GM12892 (cell line): ENCODE data around the gene YIF1B.

ENCODE experiments used
- POLR2A ChIP-seq: IDR thresholded peaks from 2 replicates; pipeline ENCODE4 v1.6.1; 2011; ENCODE audit warnings: low read depth, low read length, control low read depth
- POLR2AphosphoS5 ChIP-seq: IDR thresholded peaks from 2 replicates; pipeline ENCODE4 v1.6.1; 2011; ENCODE audit warnings: low read depth, low read length, control low read depth

GRCh38 chr19:38323291-38323690, 7.5 kb upstream of the YIF1B start:
- TF ChIP-seq POLR2A (no peak), POLR2AphosphoS5 (no peak)
